Liver (tissue), 9 donors: ENCODE measurements around the gene PMIS2. TPM values are rescaled to one million over a fixed set of nuclear protein-coding genes. Genes with fewer than 3 reads are reported as not detected.

ENCODE experiments used
- DNase-seq: peaks from one replicate; pipeline ENCODE4 v3.0.0-alpha.2; 2017; ENCODE audit warnings: low spot score
- H3K27ac ChIP-seq, 2 donors: one replicate each; pipeline ENCODE4 v1.7.0; 2013; ENCODE audit warnings: inconsistent platforms in 2 of 2, low read length in 2 of 2, control low read depth in 1 of 2, low read depth in 1 of 2, mild to moderate bottlenecking in 1 of 2
- H3K27me3 ChIP-seq, 4 donors: one replicate each; pipeline versions ENCODE4 v1.6.1 to v1.7.0; 2013; ENCODE audit warnings: low read length in 3 of 4, inconsistent platforms in 1 of 4, mild to moderate bottlenecking in 1 of 4, moderate library complexity in 1 of 4; ENCODE audit not compliant: control insufficient read depth in 4 of 4, insufficient read depth in 4 of 4
- H3K36me3 ChIP-seq, 4 donors: one replicate each; pipeline versions ENCODE4 v1.6.1 to v1.7.0; 2013; ENCODE audit warnings: low read length in 3 of 4, mild to moderate bottlenecking in 3 of 4, low read depth in 1 of 4, moderate library complexity in 1 of 4; ENCODE audit not compliant: control insufficient read depth in 4 of 4, insufficient read depth in 3 of 4
- H3K4me1 ChIP-seq, 4 donors: one replicate each; pipeline versions ENCODE4 v1.6.1 to v1.7.0; 2013; ENCODE audit warnings: low read length in 3 of 4, mild to moderate bottlenecking in 3 of 4, moderate library complexity in 1 of 4; ENCODE audit not compliant: control insufficient read depth in 4 of 4, insufficient read depth in 4 of 4
- H3K4me3 ChIP-seq, 3 donors: one replicate each; pipeline versions ENCODE4 v1.6.1 to v1.7.0; 2013; ENCODE audit warnings: low read length in 3 of 3, control low read depth in 1 of 3, low read depth in 1 of 3, mild to moderate bottlenecking in 1 of 3
- H3K9ac ChIP-seq, 2 donors: one replicate each; pipeline ENCODE4 v1.7.0; 2013; ENCODE audit warnings: low read length in 2 of 2, mild to moderate bottlenecking in 2 of 2, moderate library complexity in 2 of 2, control low read depth in 1 of 2, low read depth in 1 of 2
- H3K9me3 ChIP-seq, 4 donors: one replicate each; pipeline versions ENCODE4 v1.6.1 to v1.7.0; 2013; ENCODE audit warnings: low read length in 3 of 4; ENCODE audit not compliant: control insufficient read depth in 4 of 4
- ATF3 ChIP-seq: IDR thresholded peaks from 2 replicates; pipeline ENCODE4 v1.6.1; 2016; ENCODE audit warnings: antibody characterized with exemption
- CTCF ChIP-seq: fragments of 150-350 bp; IDR thresholded peaks from 2 replicates; pipeline ENCODE4 v1.5.1; 2017; ENCODE audit warnings: improper control_type of control experiment, low read depth, low read length; ENCODE audit not compliant: missing input control
- EGR1 ChIP-seq, 2 donors: IDR thresholded peaks; 2 replicates each; pipeline ENCODE4 v1.6.1; 2016 to 2018; ENCODE audit warnings: antibody characterized with exemption in 2 of 2, low read depth in 2 of 2
- FOXA1 ChIP-seq: IDR thresholded peaks from 2 replicates; pipeline ENCODE4 v1.6.1; 2016; ENCODE audit warnings: antibody characterized with exemption
- FOXA2 ChIP-seq: IDR thresholded peaks from 2 replicates; pipeline ENCODE4 v1.6.1; 2016; ENCODE audit warnings: antibody characterized with exemption
- GABPA ChIP-seq, 2 donors: IDR thresholded peaks in 1 of 2; conservative IDR thresholded peaks in 1 of 2; 2 replicates each; pipeline ENCODE4 v1.6.1; 2016; ENCODE audit warnings: antibody characterized with exemption in 2 of 2, mild to moderate bottlenecking in 1 of 2, moderate library complexity in 1 of 2
- HNF4A ChIP-seq, 2 donors: conservative IDR thresholded peaks; 2 replicates each; pipeline ENCODE4 v1.6.1; 2016; ENCODE audit warnings: antibody characterized with exemption in 2 of 2, mild to moderate bottlenecking in 2 of 2
- HNF4G ChIP-seq: IDR thresholded peaks from 2 replicates; pipeline ENCODE4 v1.6.1; 2016; ENCODE audit warnings: antibody characterized with exemption
- JUND ChIP-seq, 2 donors: IDR thresholded peaks; 2 replicates each; pipeline ENCODE4 v1.6.1; 2016; ENCODE audit warnings: antibody characterized with exemption in 2 of 2
- MAX ChIP-seq: IDR thresholded peaks from 2 replicates; pipeline ENCODE4 v1.6.1; 2016; ENCODE audit warnings: antibody characterized with exemption
- NR2F2 ChIP-seq: IDR thresholded peaks from 2 replicates; pipeline ENCODE4 v1.6.1; 2016; ENCODE audit warnings: antibody characterized with exemption
- RAD21 ChIP-seq, 2 donors: IDR thresholded peaks; 2 replicates each; pipeline ENCODE4 v1.6.1; 2016; ENCODE audit warnings: antibody characterized with exemption in 2 of 2, mild to moderate bottlenecking in 2 of 2
- REST ChIP-seq: IDR thresholded peaks from 2 replicates; pipeline ENCODE4 v1.6.1; 2016; ENCODE audit warnings: antibody characterized with exemption, mild to moderate bottlenecking
- RXRA ChIP-seq, 2 donors: IDR thresholded peaks; 2 replicates each; pipeline ENCODE4 v1.6.1; 2017 to 2018; ENCODE audit warnings: antibody characterized with exemption in 2 of 2, mild to moderate bottlenecking in 1 of 2
- SP1 ChIP-seq: IDR thresholded peaks from 2 replicates; pipeline ENCODE4 v1.6.1; 2018; ENCODE audit warnings: antibody characterized with exemption, mild to moderate bottlenecking
- TAF1 ChIP-seq: conservative IDR thresholded peaks from 2 replicates; pipeline ENCODE4 v1.6.1; 2016; ENCODE audit warnings: antibody characterized with exemption, mild to moderate bottlenecking
- YY1 ChIP-seq: IDR thresholded peaks from 2 replicates; pipeline ENCODE4 v1.6.1; 2016; ENCODE audit warnings: antibody characterized with exemption, mild to moderate bottlenecking
- ZBTB33 ChIP-seq: IDR thresholded peaks from 2 replicates; pipeline ENCODE4 v1.6.1; 2016; ENCODE audit warnings: antibody characterized with exemption
- WGBS: extraction: QIAGEN DNeasy Blood & Tissue Kit; methylation state at CpG from one replicate; pipeline ENCODE4 v1.1.7; 2013; 5-methylcytosine and 5-hydroxymethylcytosine counted together
- polyA plus RNA-seq, 2 donors: library from polyadenylated mRNA; stranded (reverse) in 1 of 2; unstranded in 1 of 2; fragments of 200-250 nt in 1 of 2; fragments of >200 nt in 1 of 2; fragmentation: Nextera tagmentation in 1 of 2; extraction: Ambion mirVana in 1 of 2; gene quantifications; one replicate each; pipeline versions ENCODE4 v1.2.1 to v1.2.3, GENCODE V29; 2013 to 2015
- total RNA-seq, 2 donors: library from RNA; depleted of rRNA; stranded (reverse); fragments of >200 nt; gene quantifications; one replicate each; pipeline ENCODE4 v1.2.3, GENCODE V29; 2014
- donor health status: healthy.
- donor health status: healthy.
- donor health status: healthy.
- donor health status: healthy.
- donor health status: healthy.

The PMIS2 gene
- total and polyA plus RNA-seq, 4 donors, result not detected

- Histone ChIP-seq H3K9ac (no peak overlapping the region), H3K4me3 (no peak overlapping the region), H3K36me3 (no peaks in the 10 kb centered on the region), H3K27me3 (peaks cover 0 to 4% (median 0%) of the 10 kb centered on the region in 4 donors), H3K4me1 (no peaks in the 10 kb centered on the region), H3K27ac (no peak overlapping the region), H3K9me3 (no peaks in the 10 kb centered on the region)
- no peak for TF ChIP-seq ZBTB33
- no peak for TF ChIP-seq SP1
- no peak for TF ChIP-seq MAX
- no peak for TF ChIP-seq RXRA (IDR thresholded peaks at IDR 0.05)
- TF ChIP-seq TAF1, result no peak
- no peak for TF ChIP-seq FOXA2
- no peak for TF ChIP-seq FOXA1
- no peak for TF ChIP-seq CTCF
- TF ChIP-seq HNF4G, result no peak
- no peak for TF ChIP-seq YY1
- TF ChIP-seq GABPA (IDR thresholded peaks at IDR 0.05 in 1 of 2, conservative IDR thresholded peaks at IDR 0.05 in 1 of 2), result no peak
- TF ChIP-seq HNF4A (conservative IDR thresholded peaks at IDR 0.05), result no peak
- no peak for TF ChIP-seq REST
- TF ChIP-seq JUND (IDR thresholded peaks at IDR 0.05), result no peak
- no peak for TF ChIP-seq RAD21 (IDR thresholded peaks at IDR 0.05)
- no peak for TF ChIP-seq NR2F2
- no peak for TF ChIP-seq ATF3
- TF ChIP-seq EGR1 (IDR thresholded peaks at IDR 0.05; ENCODE audit: low read depth in 2 of 2), result no peak
- DNase-seq, result no peak
- 89% methylated on average over 7 of the region's 7 CpGs for WGBS
These were observed 19.2 kb upstream of the PMIS2 start for GRCh38 chr19:35566738-35567137.
